GM12878 (cell line): ENCODE data around the gene FCN2. TPM values are rescaled to one million over a fixed set of nuclear protein-coding genes. Genes with fewer than 3 reads are reported as not detected.
A peak's percentile ranks its signal among the peaks of the same experiment; 100 is the strongest.

ENCODE experiments used
- ASH2L ChIP-seq: fragments of 300-600, 200-600 bp; sonication (generic); IDR thresholded peaks from 2 replicates; pipeline ENCODE4 v1.6.1; 2017; ENCODE audit warnings: low read depth, mild to moderate bottlenecking, borderline replicate concordance
- ATF3 ChIP-seq: IDR thresholded peaks from 2 replicates; pipeline ENCODE4 v1.6.1; 2011; ENCODE audit warnings: low read depth, mild to moderate bottlenecking, low read length, moderate library complexity, borderline replicate concordance; ENCODE audit errors: extremely low read depth
- ATF7 ChIP-seq: fragments of 450-650 bp; IDR thresholded peaks from 2 replicates; pipeline ENCODE4 v1.6.1; 2016; ENCODE audit warnings: low read depth, mild to moderate bottlenecking
- BCLAF1 ChIP-seq: fragments of 450-650 bp; IDR thresholded peaks from 2 replicates; pipeline ENCODE4 v1.6.1; 2017; ENCODE audit warnings: antibody characterized with exemption, mild to moderate bottlenecking, moderate library complexity
- HDAC2 ChIP-seq: fragments of 200-600 bp; sonication (generic); IDR thresholded peaks from 2 replicates; pipeline ENCODE4 v1.6.1; 2017
- HDAC6 ChIP-seq: fragments of 200-600 bp; sonication (generic); IDR thresholded peaks from one replicate; pipeline ENCODE4 v1.8.0; 2017; ENCODE audit warnings: antibody characterized with exemption; ENCODE audit not compliant: unreplicated experiment
- IRF5 ChIP-seq: fragments of 450-650 bp; IDR thresholded peaks from 2 replicates; pipeline ENCODE4 v1.6.1; 2017; ENCODE audit warnings: borderline replicate concordance
- KDM1A ChIP-seq: fragments of 200-600 bp; sonication (generic); IDR thresholded peaks from 2 replicates; pipeline ENCODE4 v1.6.1; 2016; ENCODE audit warnings: borderline replicate concordance
- MXI1 ChIP-seq: fragments of 150-350 bp; IDR thresholded peaks from 2 replicates; pipeline ENCODE4 v1.6.1; 2011; ENCODE audit warnings: low read depth, mild to moderate bottlenecking, inconsistent platforms, low read length, improper control_type of control experiment
- NFIC ChIP-seq: IDR thresholded peaks from 2 replicates; pipeline ENCODE4 v1.6.1; 2012; ENCODE audit warnings: low read depth, mild to moderate bottlenecking, inconsistent platforms, low read length, moderate library complexity
- POLR2A ChIP-seq: IDR thresholded peaks from 2 replicates; pipeline ENCODE4 v1.6.1; 2011; ENCODE audit warnings: low read depth, mild to moderate bottlenecking, low read length
- RELA ChIP-seq: fragments of 450-650 bp; IDR thresholded peaks from 2 replicates; pipeline ENCODE4 v1.8.0; 2014; ENCODE audit warnings: borderline replicate concordance; ENCODE audit not compliant: partially characterized antibody
- SIX5 ChIP-seq: IDR thresholded peaks from 2 replicates; pipeline ENCODE4 v1.6.1; 2011; ENCODE audit warnings: mild to moderate bottlenecking, low read depth, low read length, moderate library complexity; ENCODE audit not compliant: severe bottlenecking
- SKIL ChIP-seq: fragments of 450-650 bp; IDR thresholded peaks from 2 replicates; pipeline ENCODE4 v1.6.1; 2017; ENCODE audit warnings: mild to moderate bottlenecking, low read depth, inconsistent platforms; ENCODE audit not compliant: poor library complexity, severe bottlenecking
- SP1 ChIP-seq: IDR thresholded peaks from one replicate; pipeline ENCODE4 v1.6.1; 2011; ENCODE audit warnings: low read depth, low read length
- SUPT20H ChIP-seq: IDR thresholded peaks from 2 replicates; pipeline ENCODE4 v1.6.1; 2011; ENCODE audit warnings: low read depth, mild to moderate bottlenecking, low read length, moderate library complexity, borderline replicate concordance; ENCODE audit not compliant: control insufficient read depth
- TCF7 ChIP-seq: IDR thresholded peaks from 2 replicates; pipeline ENCODE4 v1.6.1; 2014; ENCODE audit warnings: antibody characterized with exemption, borderline replicate concordance
- USF2 ChIP-seq: IDR thresholded peaks from 2 replicates; pipeline ENCODE4 v1.6.1; 2011; ENCODE audit warnings: low read depth, low read length, improper control_type of control experiment, borderline replicate concordance
- polyA plus RNA-seq, 11 experiments: library from polyadenylated mRNA; depleted of rRNA in 4 of 11; unstranded in 6 of 11; stranded (reverse) in 5 of 11; fragments of >200 nt; fragmentation: Nextera tagmentation in 4 of 11; fragmentation: Illumina TruSeq in 1 of 11; extraction: Ambion mirVana in 4 of 11; extraction: Trizol in 1 of 11; gene quantifications; 1 replicate in 1 of 11; 2 replicates in 10 of 11; pipeline versions ENCODE4 v1.2.1 to v1.2.3, GENCODE V29; 2011 to 2016; ENCODE audit warnings: inconsistent platforms in 2 of 11, missing spikeins in 2 of 11, low read depth in 1 of 11
- total RNA-seq, 4 experiments: library from RNA; depleted of rRNA in 3 of 4; stranded (reverse); fragments of >200 nt in 3 of 4; fragmentation: Illumina TruSeq in 1 of 4; extraction: Trizol in 1 of 4; gene quantifications; 2 replicates each; pipeline versions ENCODE4 v1.2.1 to v1.2.3, GENCODE V29; 2013 to 2021

FCN2 gene
- total and polyA plus RNA-seq, 10 of the 15 experiments (the other 5 are each of a cell fraction or from before 2014, with no cell fraction given), result not detected

- TF ChIP-seq USF2 (no peak), SUPT20H (no peak), RELA (peak; percentile 12), SIX5 (no peak), SKIL (no peak), ATF7 (peak; percentile 26; the same call in 1 of the 2 replicates), ATF3 (no peak), KDM1A (no peak), HDAC6 (no peak), TCF7 (no peak), HDAC2 (no peak), NFIC (peak; percentile 86), ASH2L (no peak), IRF5 (no peak), MXI1 (no peak), BCLAF1 (no peak), SP1 (peak; percentile 31), POLR2A (peak; percentile 36; the same call in 1 of the 2 replicates)
These were observed 55.9 kb downstream of the FCN2 start (continued) for GRCh38 chr9:134936346-134937163.
